H1 (cell line): ENCODE data around the gene SLC35B2. TPM values are rescaled to one million over a fixed set of nuclear protein-coding genes. Genes with fewer than 3 reads are reported as not detected.

Experiments used
- CTCF ChIA-PET: fragments of 300-600 bp; sonication (Branson Sonifier 250); formaldehyde crosslinking; loops from one replicate; lab custom pipeline; 2021; ENCODE audit not compliant: partially characterized antibody; lab: Charles Lee
- POLR2A ChIA-PET: fragments of 300-600 bp; sonication (Branson Sonifier 250); formaldehyde crosslinking; loops from one replicate; lab custom pipeline; 2021; ENCODE audit warnings: inconsistent platforms; ENCODE audit not compliant: partially characterized antibody; lab: Charles Lee
- DNase-seq, 2 experiments: peaks; one replicate each; pipeline versions ENCODE4 v3.0.0 to v3.0.0-alpha.2; 2010 to 2022; ENCODE audit warnings: low spot score in 2 of 2, low read depth in 1 of 2, mixed read lengths in 1 of 2
- FAIRE-seq: peaks from 2 replicates; lab custom pipeline; 2011; peaks lifted over from hg19 to GRCh38; lab: Jason Lieb, UNC
- H2AFZ ChIP-seq: 2 replicates; pipeline ENCODE4 v1.8.1; 2012; ENCODE audit warnings: low read length, inconsistent platforms
- H2AK5ac ChIP-seq: 2 replicates; pipeline ENCODE4 v1.6.1; 2013; ENCODE audit warnings: low read depth, low read length
- H2BK120ac ChIP-seq: replicated peaks from 2 replicates; pipeline ENCODE3; 2013; ENCODE audit warnings: low read depth, low read length, inconsistent platforms
- H2BK12ac ChIP-seq: 2 replicates; pipeline ENCODE4 v1.6.1; 2013; ENCODE audit warnings: low read depth, low read length
- H2BK15ac ChIP-seq: 2 replicates; pipeline ENCODE4 v1.6.1; 2013; ENCODE audit warnings: low read length
- H2BK20ac ChIP-seq: 2 replicates; pipeline ENCODE4 v1.6.1; 2013; ENCODE audit warnings: low read length
- H2BK5ac ChIP-seq: 2 replicates; pipeline ENCODE4 v1.6.1; 2013; ENCODE audit warnings: low read depth, low read length
- H3K14ac ChIP-seq: 2 replicates; pipeline ENCODE4 v1.6.1; 2013; ENCODE audit warnings: inconsistent platforms; ENCODE audit not compliant: insufficient read length
- H3K18ac ChIP-seq: 2 replicates; pipeline ENCODE4 v1.6.1; 2013; ENCODE audit warnings: low read length; ENCODE audit errors: extremely low read depth
- H3K23ac ChIP-seq: 2 replicates; pipeline ENCODE4 v1.6.1; 2013; ENCODE audit warnings: inconsistent platforms; ENCODE audit not compliant: insufficient read length
- H3K23me2 ChIP-seq: 2 replicates; pipeline ENCODE4 v1.6.1; 2013; ENCODE audit warnings: low read depth, low read length
- H3K27ac ChIP-seq: 2 replicates; pipeline ENCODE4 v1.6.1; 2011; ENCODE audit warnings: low read depth, low read length, inconsistent platforms
- H3K27me3 ChIP-seq, 4 experiments: replicated peaks in 1 of 4; 1 replicate in 1 of 4; 2 replicates in 3 of 4; pipeline versions ENCODE4 v1.6.1 to v1.8.1; 2011 to 2013; ENCODE audit warnings: low read length in 3 of 4, mild to moderate bottlenecking in 3 of 4, inconsistent platforms in 2 of 4, mixed read lengths in 2 of 4, moderate library complexity in 1 of 4; ENCODE audit not compliant: control insufficient read depth in 3 of 4, insufficient read depth in 3 of 4; ENCODE audit errors: extremely low read depth in 1 of 4
- H3K36me3 ChIP-seq, 4 experiments: 2 replicates each; pipeline versions ENCODE4 v1.6.1 to v1.8.1; 2011 to 2013; ENCODE audit warnings: mild to moderate bottlenecking in 4 of 4, low read length in 3 of 4, moderate library complexity in 2 of 4, control low read depth in 1 of 4, inconsistent platforms in 1 of 4; ENCODE audit not compliant: insufficient read depth in 4 of 4, control insufficient read depth in 2 of 4
- H3K4ac ChIP-seq: replicated peaks from 2 replicates; pipeline ENCODE3; 2013; ENCODE audit warnings: low read length, low read depth, mixed read lengths, inconsistent platforms; ENCODE audit not compliant: insufficient read length
- H3K4me1 ChIP-seq, 4 experiments: replicated peaks in 1 of 4; 1 replicate in 1 of 4; 2 replicates in 3 of 4; pipeline versions ENCODE4 v1.6.1 to v1.8.1; 2011 to 2013; ENCODE audit warnings: low read length in 3 of 4, inconsistent platforms in 2 of 4, mixed read lengths in 1 of 4; ENCODE audit not compliant: insufficient read depth in 4 of 4, control insufficient read depth in 3 of 4
- H3K4me2 ChIP-seq, 2 experiments: 2 replicates each; pipeline versions ENCODE4 v1.6.1 to v1.8.1; 2011 to 2013; ENCODE audit warnings: low read depth in 2 of 2, low read length in 2 of 2, control low read depth in 1 of 2, inconsistent platforms in 1 of 2, mild to moderate bottlenecking in 1 of 2; ENCODE audit not compliant: insufficient read depth in 1 of 2
- H3K4me3 ChIP-seq, 4 experiments: fragments of 200-600, 300-600 bp in 1 of 4; sonication (generic), shearing (Covaris generic), sonication (Bioruptor Twin) in 1 of 4; 2 replicates each; pipeline versions ENCODE4 v1.5.1 to v1.8.1; 2011 to 2016; ENCODE audit warnings: low read length in 4 of 4, low read depth in 3 of 4, control low read depth in 2 of 4, inconsistent platforms in 2 of 4, mild to moderate bottlenecking in 2 of 4, mixed read lengths in 1 of 4, moderate library complexity in 1 of 4; ENCODE audit not compliant: insufficient read depth in 2 of 4; ENCODE audit errors: extremely low read depth in 1 of 4
- H3K56ac ChIP-seq: replicated peaks from 2 replicates; pipeline ENCODE3; 2013; ENCODE audit warnings: low read depth, mild to moderate bottlenecking, mixed read lengths, low read length, inconsistent platforms; ENCODE audit not compliant: insufficient read length
- H3K79me1 ChIP-seq: 2 replicates; pipeline ENCODE4 v1.6.1; 2013; ENCODE audit warnings: low read depth, low read length, control low read depth
- H3K79me2 ChIP-seq, 2 experiments: 2 replicates each; pipeline versions ENCODE4 v1.6.1 to v1.8.1; 2012 to 2013; ENCODE audit warnings: low read length in 2 of 2, mild to moderate bottlenecking in 2 of 2, inconsistent platforms in 1 of 2; ENCODE audit not compliant: insufficient read depth in 2 of 2, control insufficient read depth in 1 of 2
- H3K9ac ChIP-seq, 4 experiments: replicated peaks in 1 of 4; 1 replicate in 1 of 4; 2 replicates in 3 of 4; pipeline versions ENCODE4 v1.6.1 to v1.8.1; 2011 to 2013; ENCODE audit warnings: low read depth in 3 of 4, low read length in 3 of 4, control low read depth in 2 of 4, mild to moderate bottlenecking in 2 of 4, moderate library complexity in 2 of 4, inconsistent platforms in 1 of 4; ENCODE audit errors: extremely low read depth in 1 of 4
- H3K9me3 ChIP-seq, 2 experiments: 2 replicates each; pipeline versions ENCODE4 v1.6.1 to v1.8.1; 2012 to 2013; ENCODE audit warnings: mild to moderate bottlenecking in 2 of 2, moderate library complexity in 2 of 2, control low read depth in 1 of 2, inconsistent platforms in 1 of 2, low read depth in 1 of 2, low read length in 1 of 2, mixed read lengths in 1 of 2; ENCODE audit not compliant: insufficient read depth in 2 of 2
- H4K20me1 ChIP-seq, 2 experiments: replicated peaks in 1 of 2; 2 replicates each; pipeline versions ENCODE3 to v1.8.1; 2011 to 2013; ENCODE audit warnings: inconsistent platforms in 2 of 2, low read length in 2 of 2, mild to moderate bottlenecking in 1 of 2; ENCODE audit not compliant: insufficient read depth in 2 of 2, control insufficient read depth in 1 of 2
- H4K5ac ChIP-seq: 2 replicates; pipeline ENCODE4 v1.6.1; 2013; ENCODE audit warnings: low read length, low read depth, mixed read lengths, inconsistent platforms; ENCODE audit not compliant: insufficient read length
- H4K8ac ChIP-seq: 2 replicates; pipeline ENCODE4 v1.8.0; 2013; ENCODE audit warnings: mild to moderate bottlenecking, moderate library complexity, low read length, inconsistent platforms; ENCODE audit not compliant: insufficient read depth; ENCODE audit errors: extremely low read depth
- H4K91ac ChIP-seq: replicated peaks from 2 replicates; pipeline ENCODE3; 2013; ENCODE audit warnings: low read length, mixed read lengths, inconsistent platforms; ENCODE audit not compliant: insufficient read length
- CREB1 ChIP-seq: IDR thresholded peaks from 2 replicates; pipeline ENCODE4 v1.6.1; 2012; ENCODE audit warnings: inconsistent platforms
- CTCF ChIP-seq, 3 experiments: IDR thresholded peaks; 1 replicate in 2 of 3; 2 replicates in 1 of 3; pipeline versions ENCODE4 v1.5.1 to v1.6.1; 2011; ENCODE audit warnings: low read length in 3 of 3, mild to moderate bottlenecking in 3 of 3, inconsistent platforms in 2 of 3, low read depth in 1 of 3, moderate library complexity in 1 of 3; ENCODE audit not compliant: insufficient read depth in 1 of 3; ENCODE audit errors: control extremely low read depth in 1 of 3
- E2F6 ChIP-seq: IDR thresholded peaks from 2 replicates; pipeline ENCODE4 v1.6.1; 2012; ENCODE audit warnings: inconsistent platforms
- POLR2AphosphoS5 ChIP-seq: IDR thresholded peaks from 2 replicates; pipeline ENCODE4 v1.6.1; 2011; ENCODE audit warnings: low read depth, low read length
- SAP30 ChIP-seq: fragments of 300-600 bp; sonication (generic); IDR thresholded peaks from 2 replicates; pipeline ENCODE4 v1.7.1; 2012; ENCODE audit warnings: low read length, moderate library complexity, mild to moderate bottlenecking, inconsistent platforms; ENCODE audit not compliant: insufficient read depth, insufficient replicate concordance
- TBP ChIP-seq: IDR thresholded peaks from 2 replicates; pipeline ENCODE4 v1.6.1; 2011; ENCODE audit warnings: low read depth, low read length, improper control_type of control experiment
- whole genome bisulfite sequencing, 2 experiments: shearing (Covaris generic) in 1 of 2; methylation state at CpG; one replicate each; pipeline versions ENCODE4 v1.1.6 to v1.1.7; 2013 to 2015; ENCODE audit warnings: low lambda C conversion rate in 2 of 2, mixed read lengths in 2 of 2, inconsistent platforms in 1 of 2, low coverage in 1 of 2, missing lambda C conversion rate in 1 of 2; ENCODE audit not compliant: insufficient replicate concordance in 2 of 2, insufficient coverage in 1 of 2, insufficient read length in 1 of 2; ENCODE audit errors: extremely low coverage in 1 of 2, missing lambda C conversion rate in 1 of 2; 5-methylcytosine and 5-hydroxymethylcytosine counted together
- polyA plus RNA-seq, 7 experiments: library from polyadenylated mRNA; depleted of rRNA in 3 of 7; stranded (reverse) in 5 of 7; unstranded in 2 of 7; fragments of >200 nt in 5 of 7; fragments of 200-250 nt in 2 of 7; gene quantifications; 1 replicate in 5 of 7; 2 replicates in 1 of 7; 4 replicates in 1 of 7; pipeline versions ENCODE4 v1.2.1 to v1.2.3, GENCODE V29; 2011 to 2013; ENCODE audit warnings: missing spikeins in 2 of 7, mixed read lengths in 2 of 7
- total RNA-seq: library from RNA; stranded (reverse); fragmentation: NEBNext Ultra II Directional; extraction: Animal tissue kit (Norgen Biotek cat#: 25700); gene quantifications from 2 replicates; pipeline ENCODE4 v1.2.1, GENCODE V29; 2021

Gene SLC35B2
- total and polyA plus RNA-seq, 2 of the 8 experiments (the other 6 are each of a cell fraction or from before 2014, with no cell fraction given) = 29.5 to 65.0 TPM

- Histone ChIP-seq H2BK15ac (0 out of 2 replicates have a peak overlapping the region, but pooled peaks have one; percentile 67), H3K14ac (no peak overlapping the region), H4K20me1 (peaks cover 30 to 38% of the 10 kb centered on the region in 2 experiments), H3K27ac (no peak overlapping the region), H3K9me3 (no peaks in the 10 kb centered on the region), H3K9ac (peak overlapping the region in 3 of 4 experiments; percentile 41 to 67 (median 42); a peak in 5 of 7 replicates), H2AK5ac (no peak overlapping the region), H2AFZ (no peak overlapping the region), H3K27me3 (no peaks in the 10 kb centered on the region), H3K79me1 (peaks cover 23% of the 10 kb centered on the region), H4K5ac (peak overlapping the region; percentile 25), H4K8ac (no peak overlapping the region), H2BK12ac (peak overlapping the region; percentile 68; the same call in 1 of the 2 replicates), H3K23me2 (peaks cover 16% of the 10 kb centered on the region), H3K18ac (peak overlapping the region; percentile 68; the same call in 1 of the 2 replicates), H2BK5ac (peak overlapping the region; percentile 26; the same call in 1 of the 2 replicates), H3K4me2 (peak overlapping the region; percentile 94 to 95), H3K79me2 (peaks cover 10 to 47% of the 10 kb centered on the region in 2 experiments; a peak in 3 of 4 replicates), H3K4ac (peak overlapping the region; percentile 46), H3K4me3 (peak overlapping the region; percentile 65 to 90 (median 78)), H4K91ac (peak overlapping the region; percentile 5), H3K4me1 (peaks cover 15 to 48% (median 35%) of the 10 kb centered on the region in 4 experiments), H2BK20ac (no peak overlapping the region), H3K23ac (no peak overlapping the region), H2BK120ac (no peak overlapping the region), H3K36me3 (peaks cover 6 to 13% (median 7%) of the 10 kb centered on the region in 4 experiments; a peak in 5 of 8 replicates), H3K56ac (no peak overlapping the region)
- FAIRE-seq (no peak), DNase-seq (no peak)
- 12% methylated on average over 14 of the region's 18 CpGs; no CpG with 5 or more reads in 1 of the 2 experiments for WGBS, 2 experiments
- ChIA-PET CTCF (interaction anchor here (0.6 to 19.4 kb wide), 28 partner anchors 8 to 511 kb away, joined by 3 to 287 read pairs (median 6); partner anchors contain the start of genes HSP90AB1, MYMX, SLC35B2 and TMEM151B), POLR2A (interaction anchor here (0.9 to 21.0 kb wide), 15 partner anchors 11 to 88 kb away, joined by 3 to 477 read pairs (median 9); partner anchors contain the start of genes AARS2, HSP90AB1 and SLC35B2)
- TF ChIP-seq TBP = no peak
- TF ChIP-seq SAP30 = peak; percentile 85
- 0 out of 2 replicates have a peak, but pooled peaks have one; percentile 15 for TF ChIP-seq POLR2AphosphoS5
- 0 out of 2 replicates have a peak, but pooled peaks have one; percentile 4 for TF ChIP-seq CREB1
- peak in 2 of 3 experiments; percentile 33 to 39; a peak in 2 of 4 replicates for TF ChIP-seq CTCF (IDR thresholded peaks at IDR 0.05; ENCODE audit: control extremely low read depth in 1 of 3, insufficient read depth in 1 of 3, low read depth in 1 of 3, low read length in 3 of 3)
- TF ChIP-seq E2F6 = no peak
These were observed 33.0 kb downstream of the SLC35B2 start for GRCh38 chr6:44224029-44224964.
